ENCODE measurements around the gene ZNF710.

The ZNF710 gene

DNA sequence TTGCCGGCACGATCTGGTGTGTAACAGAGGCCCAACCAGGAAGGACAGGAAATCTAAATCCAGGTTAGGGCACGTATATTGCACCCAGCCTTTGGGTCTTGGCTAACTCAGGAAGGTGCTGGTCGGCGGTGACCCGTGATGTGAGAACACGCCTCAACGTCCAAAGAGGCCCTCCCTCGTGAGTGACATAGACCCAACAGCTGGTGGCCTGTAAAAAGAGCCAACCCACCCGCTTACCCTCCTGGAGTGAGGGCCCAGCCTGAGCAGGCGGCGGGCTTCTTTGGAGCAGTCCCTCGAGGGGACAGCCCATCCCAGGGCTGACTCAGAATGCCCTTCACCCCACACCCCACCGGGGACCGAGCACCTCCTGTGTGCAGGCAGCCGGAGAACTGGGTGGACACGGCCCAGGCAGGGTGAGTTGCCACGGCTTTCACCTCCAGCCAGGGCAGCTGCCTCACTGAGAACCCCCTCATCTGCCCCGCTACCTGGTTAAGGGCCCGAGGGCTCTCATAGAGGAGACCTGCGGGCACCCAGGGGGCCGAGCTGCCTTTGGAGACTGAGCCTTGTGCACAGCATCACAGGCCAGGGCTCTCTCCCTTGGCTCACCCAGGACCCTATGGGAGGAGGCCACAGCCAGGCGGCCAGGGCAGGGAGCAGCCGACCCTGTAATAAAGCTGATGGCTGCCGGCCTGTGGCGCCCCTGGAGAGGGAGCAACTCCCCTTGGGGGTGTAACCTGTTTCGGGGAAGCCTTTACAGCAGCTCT, 41.8 kb downstream of the ZNF710 start:
- no peak overlapping the region for H2AFZ ChIP-seq (ENCODE audit: low read depth, low read length)
- H4K20me1 ChIP-seq (ENCODE audit: insufficient read depth, low read length) = peaks cover 37% of the 10 kb centered on the region
- H3K27ac ChIP-seq (ENCODE audit: low read length) = no peak overlapping the region
- H3K9ac ChIP-seq (ENCODE audit: low read depth, low read length) = no peak overlapping the region
- H3K4me3 ChIP-seq (ENCODE audit: low read depth in 1 of 2, low read length in 2 of 2) = no peak overlapping the region
- TF ChIP-seq CTCF (IDR thresholded peaks at IDR 0.05; ENCODE audit: borderline replicate concordance, extremely low read depth, low read length, poor library complexity, severe bottlenecking) = no peak
- no peak for TF ChIP-seq EZH2 (IDR thresholded peaks at IDR 0.05; ENCODE audit: borderline replicate concordance, low read depth, low read length, severe bottlenecking)
- no peaks in the 10 kb centered on the region for H3K36me3 ChIP-seq (ENCODE audit: insufficient read depth, low read length)
- no peak for DNase-seq
- H3K27me3 ChIP-seq (ENCODE audit: insufficient read depth, low read length, poor library complexity) = no peaks in the 10 kb centered on the region
- no peak overlapping the region for H3K4me2 ChIP-seq (ENCODE audit: insufficient read depth, low read length)
- peaks cover 9% of the 10 kb centered on the region; the same call in 1 of the 2 replicates for H3K79me2 ChIP-seq (ENCODE audit: insufficient read depth, low read length)
- ATAC-seq (ENCODE audit: insufficient read depth, low read depth) = no peak
- H3K4me1 ChIP-seq (ENCODE audit: insufficient read depth, low read length) = no peaks in the 10 kb centered on the region
- no peaks in the 10 kb centered on the region for H3K9me3 ChIP-seq (ENCODE audit: insufficient read depth, low read length, severe bottlenecking)

- no peak overlapping the region for H3K9ac ChIP-seq (ENCODE audit: low read depth, low read length)
- H3K27ac ChIP-seq (ENCODE audit: low read length) = no peak overlapping the region
These were observed 42.4 kb downstream of the ZNF710 start for GRCh38 chr15:90043530-90044010.

GRCh38 chr15:90044191-90044590, 43.1 kb downstream of the ZNF710 start:
- DNase-seq (no peak), ATAC-seq (ENCODE audit: insufficient read depth, low read depth) (no peak)
- Histone ChIP-seq H3K79me2 (ENCODE audit: insufficient read depth, low read length) (peaks cover 9% of the 10 kb centered on the region; the same call in 1 of the 2 replicates), H3K4me1 (ENCODE audit: insufficient read depth, low read length) (no peaks in the 10 kb centered on the region), H3K27me3 (ENCODE audit: insufficient read depth, low read length, poor library complexity) (no peaks in the 10 kb centered on the region), H2AFZ (ENCODE audit: low read depth, low read length) (no peak overlapping the region), H3K4me3 (ENCODE audit: low read depth in 1 of 2, low read length in 2 of 2) (no peak overlapping the region), H4K20me1 (ENCODE audit: insufficient read depth, low read length) (peaks cover 47% of the 10 kb centered on the region), H3K4me2 (ENCODE audit: insufficient read depth, low read length) (no peak overlapping the region), H3K27ac (ENCODE audit: low read length) (no peak overlapping the region), H3K9me3 (ENCODE audit: insufficient read depth, low read length, severe bottlenecking) (no peaks in the 10 kb centered on the region), H3K9ac (ENCODE audit: low read depth, low read length) (no peak overlapping the region), H3K36me3 (ENCODE audit: insufficient read depth, low read length) (no peaks in the 10 kb centered on the region)
- TF ChIP-seq CTCF (IDR thresholded peaks at IDR 0.05; ENCODE audit: borderline replicate concordance, extremely low read depth, low read length, poor library complexity, severe bottlenecking) (no peak), EZH2 (IDR thresholded peaks at IDR 0.05; ENCODE audit: borderline replicate concordance, low read depth, low read length, severe bottlenecking) (no peak)

More at GRCh38 chr15:90043530-90044010, 42.4 kb downstream of the ZNF710 start:
- Histone ChIP-seq H3K79me2 (ENCODE audit: insufficient read depth, low read length) (peaks cover 9% of the 10 kb centered on the region; the same call in 1 of the 2 replicates), H3K9me3 (ENCODE audit: insufficient read depth, low read length, severe bottlenecking) (no peaks in the 10 kb centered on the region), H3K27me3 (ENCODE audit: insufficient read depth, low read length, poor library complexity) (no peaks in the 10 kb centered on the region), H3K4me3 (ENCODE audit: low read depth in 1 of 2, low read length in 2 of 2) (no peak overlapping the region), H4K20me1 (ENCODE audit: insufficient read depth, low read length) (peaks cover 40% of the 10 kb centered on the region), H3K4me1 (ENCODE audit: insufficient read depth, low read length) (no peaks in the 10 kb centered on the region), H2AFZ (ENCODE audit: low read depth, low read length) (no peak overlapping the region), H3K36me3 (ENCODE audit: insufficient read depth, low read length) (no peaks in the 10 kb centered on the region), H3K4me2 (ENCODE audit: insufficient read depth, low read length) (no peak overlapping the region)
- ATAC-seq (ENCODE audit: insufficient read depth, low read depth) = no peak
- DNase-seq = no peak
- TF ChIP-seq CTCF (IDR thresholded peaks at IDR 0.05; ENCODE audit: borderline replicate concordance, extremely low read depth, low read length, poor library complexity, severe bottlenecking) (no peak), EZH2 (IDR thresholded peaks at IDR 0.05; ENCODE audit: borderline replicate concordance, low read depth, low read length, severe bottlenecking) (no peak)

Measured in DND-41 (cell line).